ENCODE data around the gene ADRA2C.

- TF ChIP-seq POLR2A (IDR thresholded peaks at IDR 0.05) = no peak
- no peak for TF ChIP-seq CTCF (IDR thresholded peaks at IDR 0.05)
These were observed 29.4 kb upstream of the ADRA2C start for GRCh38 chr4:3736806-3737205.

All from lower leg skin (tissue), 3 donors.